GM12865 (cell line): ENCODE data around the gene LAMC2.

ENCODE experiments used
- DNase-seq: peaks from one replicate; pipeline ENCODE4 v3.0.0; 2010; ENCODE audit warnings: low read depth
- H3K4me3 ChIP-seq: 2 replicates; pipeline ENCODE4 v1.5.1; 2011; ENCODE audit warnings: mild to moderate bottlenecking, low read depth, low read length, control low read depth
- TF ChIP-seq, protein P1 (sequence below): IDR thresholded peaks from 2 replicates; pipeline ENCODE4 v1.5.1; 2011; ENCODE audit warnings: low read length, control low read depth, low read depth, inconsistent platforms; ENCODE audit not compliant: insufficient read depth; ENCODE audit errors: missing control alignments

LAMC2 gene

DNA sequence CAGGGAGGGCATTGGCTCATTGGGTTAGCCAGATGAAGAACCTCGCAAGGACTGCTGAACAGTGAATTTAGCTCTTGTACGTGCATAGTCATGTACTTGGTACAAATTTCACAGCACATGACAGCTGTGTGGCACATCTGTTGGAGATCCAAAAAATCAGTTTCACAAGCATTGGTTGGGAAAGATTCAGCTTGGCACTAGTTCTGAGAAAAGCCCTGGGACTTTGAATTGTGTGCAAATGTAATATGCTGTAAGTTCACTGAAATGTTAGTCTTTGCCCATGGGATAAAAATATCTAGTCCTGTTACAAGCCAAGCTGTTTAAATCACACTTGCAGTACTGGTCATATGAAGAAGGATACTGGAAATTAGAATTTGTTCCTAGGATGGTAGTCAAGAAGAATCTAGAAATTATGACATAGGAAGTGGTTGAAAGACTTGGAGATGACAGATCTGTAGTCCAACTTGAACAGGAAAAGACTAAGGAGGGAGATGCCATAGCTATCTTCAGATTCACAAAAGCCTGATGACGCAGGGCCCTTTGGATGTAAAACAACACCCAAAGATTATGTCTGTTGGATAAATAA lies 19.2 kb downstream of the LAMC2 start:
- DNase-seq = no peak
- no peak overlapping the region for H3K4me3 ChIP-seq
- TF ChIP-seq, protein P1, sequence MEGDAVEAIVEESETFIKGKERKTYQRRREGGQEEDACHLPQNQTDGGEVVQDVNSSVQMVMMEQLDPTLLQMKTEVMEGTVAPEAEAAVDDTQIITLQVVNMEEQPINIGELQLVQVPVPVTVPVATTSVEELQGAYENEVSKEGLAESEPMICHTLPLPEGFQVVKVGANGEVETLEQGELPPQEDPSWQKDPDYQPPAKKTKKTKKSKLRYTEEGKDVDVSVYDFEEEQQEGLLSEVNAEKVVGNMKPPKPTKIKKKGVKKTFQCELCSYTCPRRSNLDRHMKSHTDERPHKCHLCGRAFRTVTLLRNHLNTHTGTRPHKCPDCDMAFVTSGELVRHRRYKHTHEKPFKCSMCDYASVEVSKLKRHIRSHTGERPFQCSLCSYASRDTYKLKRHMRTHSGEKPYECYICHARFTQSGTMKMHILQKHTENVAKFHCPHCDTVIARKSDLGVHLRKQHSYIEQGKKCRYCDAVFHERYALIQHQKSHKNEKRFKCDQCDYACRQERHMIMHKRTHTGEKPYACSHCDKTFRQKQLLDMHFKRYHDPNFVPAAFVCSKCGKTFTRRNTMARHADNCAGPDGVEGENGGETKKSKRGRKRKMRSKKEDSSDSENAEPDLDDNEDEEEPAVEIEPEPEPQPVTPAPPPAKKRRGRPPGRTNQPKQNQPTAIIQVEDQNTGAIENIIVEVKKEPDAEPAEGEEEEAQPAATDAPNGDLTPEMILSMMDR = no peak

- no peak for DNase-seq
- H3K4me3 ChIP-seq = no peak overlapping the region
- TF ChIP-seq, protein P1 = no peak
Observed at GRCh38 chr1:183206538-183207122, 20.6 kb downstream of the LAMC2 start.

DNA sequence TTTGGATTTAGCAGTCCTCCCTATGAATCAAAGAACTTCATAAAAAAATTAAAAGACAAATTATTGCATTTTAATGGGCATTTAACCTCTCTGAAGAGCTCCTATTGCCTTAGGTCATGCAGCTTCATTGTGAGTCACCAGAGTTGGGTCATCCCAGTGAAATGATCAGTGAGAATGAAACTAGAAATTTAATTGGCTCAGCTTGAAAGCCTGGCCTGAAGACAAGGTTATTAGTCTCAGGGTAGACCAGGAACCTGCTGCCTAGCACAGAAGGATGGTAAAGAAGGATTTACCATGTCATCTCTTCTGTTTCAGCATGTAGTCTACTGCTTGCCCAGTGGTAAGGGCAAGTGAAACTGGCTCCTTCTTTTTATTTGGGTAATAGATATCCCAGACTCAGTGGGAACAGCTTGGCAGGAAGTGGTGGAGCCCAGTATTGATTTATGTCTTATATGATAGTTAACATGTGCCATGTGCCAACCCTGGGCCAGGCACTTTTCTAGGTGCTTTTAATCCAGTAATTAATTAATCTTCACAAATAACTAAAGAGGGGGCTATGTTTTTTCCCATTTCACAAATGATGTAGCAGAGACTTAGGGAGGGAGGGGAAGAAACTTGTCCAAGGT lies 23.6 kb downstream of the LAMC2 start:
- DNase-seq = peak; percentile 57
- H3K4me3 ChIP-seq = no peak overlapping the region
- TF ChIP-seq, protein P1 = no peak

GRCh38 chr1:183210681-183211080 lies 24.6 kb downstream of the LAMC2 start:
- H3K4me3 ChIP-seq = no peak overlapping the region
- TF ChIP-seq, protein P1 = no peak

GRCh38 chr1:183212870-183213269 lies 26.8 kb downstream of the LAMC2 start:
- no peak overlapping the region for H3K4me3 ChIP-seq
- TF ChIP-seq, protein P1 = no peak
- no peak for DNase-seq

More at GRCh38 chr1:183210681-183211080, 24.6 kb downstream of the LAMC2 start:
- DNase-seq = no peak

DNA sequence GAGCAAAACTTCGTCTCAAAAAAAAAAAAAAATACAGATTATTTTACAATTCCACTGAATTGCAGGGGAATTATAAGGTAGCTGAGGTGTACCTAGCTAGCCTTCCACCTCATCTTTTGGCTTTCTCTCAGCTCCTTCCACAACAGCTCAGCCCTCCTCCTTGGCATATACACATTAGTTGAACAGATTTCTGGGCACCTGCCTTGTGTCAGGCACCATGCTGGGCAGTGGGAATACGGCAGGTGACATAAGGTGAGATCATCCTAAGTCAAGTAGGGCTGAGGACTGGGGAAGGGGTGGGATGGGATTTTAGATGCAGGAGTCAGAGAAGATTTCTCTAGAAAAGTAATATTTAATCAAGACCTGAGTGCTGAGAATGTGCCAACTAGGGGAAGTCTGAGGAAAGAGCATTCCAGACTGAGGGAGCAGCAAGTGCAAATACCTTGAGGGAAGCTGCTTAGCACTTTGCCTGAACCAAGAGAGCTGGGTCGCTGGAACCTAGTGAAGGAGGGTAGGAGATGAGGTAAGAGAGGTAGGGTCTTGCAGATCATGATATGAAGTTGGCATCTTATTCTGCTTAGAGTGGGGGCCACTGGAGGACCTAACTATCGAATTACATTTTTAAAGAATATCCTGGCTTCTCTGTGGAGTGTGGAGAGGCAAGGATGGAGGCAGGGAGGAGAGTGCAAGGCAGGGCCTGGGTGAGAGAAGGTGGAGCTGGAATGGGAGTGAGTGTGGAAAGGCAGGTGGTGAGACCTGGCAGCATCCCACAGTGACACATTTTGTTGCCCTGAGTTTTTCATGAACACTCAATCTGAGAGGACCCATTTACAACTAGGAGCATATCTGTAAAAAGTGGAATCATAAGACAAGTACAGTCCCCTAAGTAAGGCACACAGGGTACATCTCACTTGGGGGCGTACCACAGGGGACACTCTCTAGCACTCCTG lies 28.2 kb downstream of the LAMC2 start:
- TF ChIP-seq, protein P1 = no peak
- no peak for DNase-seq
- no peak overlapping the region for H3K4me3 ChIP-seq
